GM21737 (cell line): ENCODE results near the gene SLC9A9.
A peak's percentile ranks its signal among the peaks of the same experiment; 100 is the strongest.

Experiments used
- ATAC-seq: cut with Tn5 transposase; IDR thresholded peaks from one replicate; pipeline ENCODE4 v1.9.1; 2021; ENCODE audit warnings: mild to moderate bottlenecking, moderate library complexity; ENCODE audit not compliant: unreplicated experiment

Gene SLC9A9

GRCh38 chr3:143763564-143764162 is 84.6 kb downstream of the SLC9A9 start:
- ATAC-seq, result no peak

- ATAC-seq, result no peak
Observed at GRCh38 chr3:143757691-143758090, 90.6 kb downstream of the SLC9A9 start.

- no peak for ATAC-seq
Observed at GRCh38 chr3:143755978-143756377, 92.3 kb downstream of the SLC9A9 start.

DNA sequence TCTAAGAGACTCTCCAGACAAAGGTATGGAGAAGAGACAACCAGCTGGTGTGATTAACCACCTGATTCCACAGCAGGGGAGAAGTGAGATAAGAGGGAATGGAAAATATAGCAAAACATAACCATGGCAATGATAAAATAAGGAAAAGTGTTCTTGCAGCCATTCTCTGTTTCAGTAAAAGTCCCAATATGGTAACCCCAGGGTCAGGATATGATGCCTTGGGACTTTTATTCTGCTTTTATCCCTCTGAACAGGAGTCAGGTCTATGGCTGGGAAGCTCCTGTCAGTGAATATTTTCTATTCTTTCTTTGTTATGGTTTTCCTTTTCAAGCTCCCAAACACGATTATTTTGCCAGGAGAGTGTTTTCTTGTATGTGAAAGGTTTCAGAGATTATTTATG is 94.2 kb downstream of the SLC9A9 start:
- no peak for ATAC-seq

GRCh38 chr3:143753456-143753855 is 94.8 kb downstream of the SLC9A9 start:
- no peak for ATAC-seq

- no peak for ATAC-seq
Observed at GRCh38 chr3:143753006-143753405, 95.3 kb downstream of the SLC9A9 start.

GRCh38 chr3:143751643-143752178 is 96.6 kb downstream of the SLC9A9 start:
- peak; percentile 92 for ATAC-seq

DNA sequence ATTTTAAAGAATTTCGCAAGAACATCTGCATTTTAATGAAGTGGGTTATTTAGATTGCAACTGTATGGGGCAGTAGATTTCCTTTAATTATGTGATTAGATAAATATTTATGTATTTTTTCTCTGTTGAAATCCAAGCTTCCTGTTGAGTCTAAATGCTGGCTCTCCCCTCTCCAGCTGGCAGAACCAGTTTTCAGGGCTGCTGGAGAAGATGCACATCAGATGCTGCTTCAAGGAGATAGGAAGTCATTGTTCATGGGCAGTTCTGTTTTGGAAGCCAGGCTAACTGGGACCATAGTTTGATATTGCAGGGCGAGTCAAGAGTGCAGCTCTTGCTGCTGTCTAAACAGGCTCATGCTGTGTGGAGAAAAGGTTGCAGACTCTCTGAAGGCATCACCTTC is 97.4 kb downstream of the SLC9A9 start:
- ATAC-seq, result no peak

GRCh38 chr3:143749926-143750325 is 98.3 kb downstream of the SLC9A9 start:
- ATAC-seq, result no peak

DNA sequence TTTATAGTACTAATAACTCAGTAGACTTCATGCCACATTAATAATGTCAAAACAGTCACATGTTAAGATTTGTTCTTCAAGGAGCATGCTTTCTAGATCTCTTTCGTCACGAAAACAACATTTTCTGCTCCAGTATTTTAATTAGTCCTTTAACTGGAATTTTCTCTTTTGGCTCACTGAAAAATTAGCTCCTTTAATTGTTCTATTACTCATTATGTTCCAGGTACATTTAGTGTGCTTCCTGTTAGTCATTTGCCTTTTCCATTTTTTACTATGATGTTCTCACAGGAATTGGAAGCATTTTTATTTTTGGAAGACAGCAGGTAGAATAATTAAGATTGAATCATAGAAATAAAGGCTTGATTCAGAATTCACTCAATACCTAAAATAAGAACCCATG is 111.2 kb downstream of the SLC9A9 start:
- ATAC-seq, result no peak

- ATAC-seq, result no peak
Observed at GRCh38 chr3:143736205-143736997, 111.9 kb downstream of the SLC9A9 start.

- no peak for ATAC-seq
Observed at GRCh38 chr3:143731776-143732175, 116.5 kb downstream of the SLC9A9 start.

- ATAC-seq, result no peak
Observed at GRCh38 chr3:143731320-143731719, 116.9 kb downstream of the SLC9A9 start.

GRCh38 chr3:143727391-143727790 is 120.9 kb downstream of the SLC9A9 start:
- no peak for ATAC-seq

- ATAC-seq, result no peak
Observed at GRCh38 chr3:143726727-143727126, 121.5 kb downstream of the SLC9A9 start.

DNA sequence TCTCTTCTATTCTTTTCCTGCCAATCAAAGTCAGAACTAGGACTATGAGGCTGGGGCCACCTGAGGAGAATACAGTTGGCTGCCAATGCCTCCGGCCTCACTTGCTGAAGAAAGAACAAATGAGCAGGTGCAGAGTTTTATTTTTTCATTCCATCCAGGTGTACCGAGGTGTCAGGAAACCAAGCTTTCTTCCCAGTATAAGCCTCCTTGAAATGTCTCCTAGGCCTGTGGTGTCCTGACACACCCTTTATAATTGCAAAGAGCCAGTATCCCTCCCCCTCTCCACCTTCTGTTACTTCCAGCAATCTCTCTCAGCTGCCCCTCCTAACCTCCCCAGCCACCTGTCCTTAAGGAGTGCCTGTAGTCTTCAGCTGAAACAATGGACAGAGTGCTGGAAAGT is 127.9 kb downstream of the SLC9A9 start:
- ATAC-seq, result no peak

- no peak for ATAC-seq
Observed at GRCh38 chr3:143718463-143718862, 129.8 kb downstream of the SLC9A9 start.

DNA sequence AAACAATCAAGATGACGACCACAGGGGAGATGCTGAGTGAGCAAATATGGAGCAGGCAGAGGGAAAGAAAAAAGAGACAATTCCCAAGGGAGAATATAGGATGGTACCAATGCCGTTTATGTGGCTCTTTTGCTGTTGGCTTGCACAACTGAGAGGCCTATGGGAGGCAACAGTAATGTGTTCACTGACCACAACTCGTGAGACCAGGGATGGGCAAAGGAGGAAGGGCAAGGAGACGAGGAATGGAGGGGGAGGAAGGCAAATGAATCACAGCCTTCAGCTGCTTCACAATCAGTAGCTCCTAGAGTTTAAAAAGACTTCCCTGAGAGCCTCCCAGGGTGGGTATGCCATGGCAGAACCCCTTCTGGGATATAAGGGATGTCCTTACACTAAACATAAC is 131.5 kb downstream of the SLC9A9 start:
- ATAC-seq, result no peak

DNA sequence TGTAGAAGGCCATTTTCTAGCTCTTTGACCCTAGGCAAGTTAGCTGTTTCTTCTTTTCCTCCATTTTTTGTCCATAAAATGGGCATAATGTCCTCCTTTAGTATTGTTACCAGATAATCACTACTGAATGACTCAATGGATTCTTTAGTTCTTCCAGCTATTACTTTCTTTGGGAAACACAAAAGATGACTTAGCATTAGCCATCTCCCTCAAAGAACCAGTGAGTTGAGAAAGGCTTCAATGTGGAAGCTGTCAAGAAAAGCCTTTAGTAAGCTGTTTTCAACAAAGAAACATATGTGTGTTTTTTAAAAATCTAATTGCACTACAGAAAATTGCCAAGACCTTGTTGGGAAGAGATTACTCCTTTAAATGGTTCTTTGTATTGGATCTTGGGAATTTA is 135.7 kb downstream of the SLC9A9 start:
- ATAC-seq, result no peak

- no peak for ATAC-seq
Observed at GRCh38 chr3:143707848-143708247, 140.4 kb downstream of the SLC9A9 start.

DNA sequence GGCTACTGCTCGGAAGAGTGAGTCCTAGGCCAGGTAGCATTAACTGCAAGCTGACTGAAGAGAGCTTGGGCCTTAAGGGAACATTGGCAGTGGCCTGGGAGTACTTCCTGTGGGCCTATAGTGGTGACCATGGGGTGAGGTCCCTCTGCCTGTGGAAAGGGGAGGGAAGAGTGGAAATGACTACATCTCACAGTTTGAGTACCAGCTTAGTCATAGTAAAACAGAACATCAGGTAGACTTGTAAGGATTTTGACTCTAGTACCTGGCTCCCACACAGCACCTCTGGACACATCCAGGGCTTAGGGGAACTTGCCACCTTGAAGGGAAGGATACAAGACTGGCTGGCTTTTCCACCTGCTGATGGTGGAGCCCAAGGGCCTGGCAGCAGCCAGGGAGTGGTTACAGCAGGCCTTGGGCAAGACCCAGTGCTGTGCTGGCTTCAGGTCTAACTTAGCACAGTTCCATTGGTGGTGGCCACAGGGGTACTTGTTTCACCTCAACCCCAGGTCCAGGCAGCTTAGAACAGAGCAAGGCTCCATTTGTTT is 147.8 kb downstream of the SLC9A9 start:
- no peak for ATAC-seq

DNA sequence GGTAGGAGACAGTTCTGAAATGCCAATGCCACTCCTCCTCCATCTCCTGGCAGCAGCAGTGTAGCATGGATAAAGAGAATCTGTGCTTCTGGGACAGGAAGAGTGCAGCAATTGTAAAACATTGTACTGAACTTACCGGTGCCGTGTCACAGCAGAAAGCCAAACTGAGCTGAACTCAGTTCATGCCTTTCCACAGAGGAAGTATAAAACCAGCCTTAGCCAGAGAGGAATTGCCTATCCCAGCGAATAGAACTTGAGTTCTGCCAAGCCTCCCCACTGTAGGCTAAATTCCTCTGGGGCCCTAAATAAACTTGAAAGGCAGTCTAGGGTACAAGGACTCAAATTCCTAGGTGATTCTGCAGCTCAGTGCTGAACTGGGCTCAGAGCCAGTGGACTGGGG is 148.8 kb downstream of the SLC9A9 start:
- no peak for ATAC-seq
